ENCODE results near the gene TBC1D16.
A peak's percentile ranks its signal among the peaks of the same experiment; 100 is the strongest.

TBC1D16 gene

DNA sequence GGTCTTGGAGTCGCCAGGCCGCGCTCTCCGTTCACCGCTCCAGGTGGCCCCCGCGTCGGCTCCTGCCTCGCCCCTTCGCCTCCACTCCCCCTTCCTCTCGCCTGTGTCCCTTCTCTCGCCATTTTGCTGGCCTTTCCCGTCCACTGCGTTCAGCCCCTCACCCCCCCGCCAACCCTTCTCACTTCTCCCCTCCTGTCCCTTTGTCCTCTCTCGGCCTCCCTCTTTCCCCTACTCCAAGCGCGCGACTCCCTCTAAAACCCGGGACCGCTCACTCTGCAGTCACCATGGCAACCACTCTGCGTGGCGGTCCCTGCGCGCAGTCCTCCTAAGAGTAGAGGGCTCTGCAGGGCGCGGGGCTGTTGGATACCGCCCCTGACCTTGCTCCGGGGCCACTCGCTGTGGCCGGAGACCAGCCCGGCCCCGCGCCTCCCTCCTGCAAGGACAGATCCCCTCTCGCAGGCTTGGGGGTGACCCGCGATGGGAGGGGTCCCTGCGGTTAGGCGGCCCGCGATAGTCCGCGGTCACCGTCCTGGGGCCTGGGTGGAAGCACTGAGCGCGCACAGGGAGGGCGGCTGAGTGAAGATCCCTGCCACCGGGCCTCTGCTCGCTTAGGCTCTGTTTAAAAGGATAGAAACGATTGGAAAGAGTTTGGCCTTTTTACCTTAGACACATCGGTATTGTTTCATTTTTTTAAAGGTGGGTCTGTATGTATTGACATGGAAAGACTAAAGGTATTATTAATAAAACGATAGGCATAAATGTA lies 1.2 kb upstream of the TBC1D16 start:
- Mint-ChIP-seq H3K27me3 (no peaks in the 10 kb centered on the region), H3K27ac (peak overlapping the region; percentile 97), H3K9me3 (no peaks in the 10 kb centered on the region), H3K4me1 (peaks cover 9% of the 10 kb centered on the region), H3K36me3 (no peaks in the 10 kb centered on the region), H3K4me3 (peak overlapping the region; percentile 90)
- DNase-seq (ENCODE audit: low spot score in 2 of 2) (peak in 1 of 2 donors; percentile 16), ATAC-seq (ENCODE audit: low read depth) (no peak)

DNA sequence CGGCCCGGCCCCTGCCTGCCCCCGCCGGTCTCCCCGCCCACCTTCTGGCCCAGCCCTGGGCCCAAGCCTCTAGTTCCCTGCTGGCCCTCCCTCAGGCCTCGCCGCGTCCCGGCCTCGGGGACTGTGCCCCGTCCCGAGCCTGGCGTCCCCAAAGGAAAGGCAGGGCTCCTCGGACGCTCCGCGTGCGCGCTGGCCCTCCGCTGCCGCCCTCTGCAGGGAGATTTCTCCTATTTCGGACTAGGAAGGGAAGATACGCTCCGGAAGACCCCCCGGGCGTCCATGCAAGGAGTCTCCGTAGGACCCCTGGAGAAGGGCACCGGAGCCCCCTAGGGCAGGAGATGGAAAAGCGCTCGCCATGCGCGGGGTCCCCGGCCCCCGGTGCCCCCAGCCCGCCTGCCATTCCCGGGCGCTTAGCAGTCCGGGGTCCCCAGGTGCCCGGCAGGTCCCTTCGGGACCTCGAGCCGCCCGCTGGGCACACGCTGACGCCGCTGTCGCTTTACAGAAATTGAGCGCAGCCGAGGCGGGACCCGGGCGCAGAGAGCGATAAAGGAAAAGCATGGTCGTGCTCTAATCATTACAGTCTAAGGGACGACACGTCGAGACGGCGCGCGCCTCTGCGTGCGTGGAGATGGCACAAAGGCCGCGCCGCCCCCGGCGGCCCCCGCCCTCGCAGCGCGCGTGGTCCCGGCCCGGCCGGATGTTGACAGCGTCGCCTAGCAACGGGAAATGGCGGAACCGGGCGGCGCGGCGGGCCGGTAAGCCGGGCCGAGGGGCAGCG lies 454 bp upstream of the TBC1D16 start, which contains the start of gene CCDC40:
Gene CCDC40 (plus strand): TSS at position 706 of the 778 bp plus-strand sequence. CDS start 21 bp downstream, at position 727.
- no peaks in the 10 kb centered on the region for H3K27me3 Mint-ChIP-seq
- ATAC-seq (ENCODE audit: low read depth) (peak; percentile 78), DNase-seq (ENCODE audit: low spot score in 2 of 2) (peak; percentile 80 to 83)
- H3K9me3 Mint-ChIP-seq = no peaks in the 10 kb centered on the region
- peaks cover 9% of the 10 kb centered on the region for H3K4me1 Mint-ChIP-seq
- H3K27ac Mint-ChIP-seq = peak within 1 kb of the TSS; percentile 97
- peak within 1 kb of the TSS; percentile 90 for H3K4me3 Mint-ChIP-seq
- no peaks in the 10 kb centered on the region for H3K36me3 Mint-ChIP-seq

DNA sequence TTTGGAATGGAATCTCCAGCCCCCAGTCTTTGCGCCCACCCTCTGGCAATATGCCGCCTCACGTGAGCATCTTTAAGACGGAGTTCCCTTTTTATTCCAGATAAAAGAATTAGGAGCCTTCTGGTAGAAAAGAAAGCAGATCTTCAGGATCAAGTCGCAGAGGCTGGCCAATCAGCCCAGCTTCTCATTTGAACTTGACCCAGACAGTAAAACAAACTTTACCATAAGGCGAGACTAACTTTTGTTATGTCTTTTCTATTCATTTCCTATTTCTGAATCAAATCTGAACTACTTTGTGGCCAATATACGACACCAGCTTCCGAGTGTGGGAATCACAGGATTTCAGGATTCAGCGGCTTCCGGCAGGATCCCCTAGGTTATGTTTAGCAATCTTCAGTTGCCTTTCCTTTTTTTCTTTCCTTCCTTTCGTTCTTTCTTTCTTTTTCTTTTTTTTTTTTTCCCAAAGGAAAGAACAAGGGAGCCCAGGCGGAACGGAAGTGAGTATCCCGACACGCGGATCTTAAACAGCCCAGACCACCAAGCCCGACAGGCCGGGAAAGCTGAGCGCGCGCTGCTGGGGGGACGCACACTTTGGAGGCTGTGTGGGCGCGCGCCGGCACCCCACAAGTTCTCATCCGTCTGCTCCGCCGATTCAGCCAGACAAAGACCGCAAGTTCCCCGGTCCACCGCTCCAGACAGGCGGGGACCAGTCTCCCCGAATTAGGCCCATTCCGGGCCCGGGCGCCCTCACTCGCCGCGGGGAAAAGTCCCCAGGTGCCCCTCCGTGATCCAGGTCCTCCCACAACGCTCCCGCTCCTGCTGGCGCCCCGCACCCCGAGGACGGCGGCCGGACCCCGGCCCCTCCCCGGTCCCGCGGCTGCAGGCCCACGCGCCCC lies 633 bp downstream of the TBC1D16 start:
- H3K4me1 Mint-ChIP-seq = peaks cover 9% of the 10 kb centered on the region
- H3K36me3 Mint-ChIP-seq = no peaks in the 10 kb centered on the region
- ATAC-seq (ENCODE audit: low read depth) = peak; percentile 58
- peak overlapping the region; percentile 78 for H3K4me3 Mint-ChIP-seq
- H3K27me3 Mint-ChIP-seq = no peaks in the 10 kb centered on the region
- peak; percentile 52 to 73 for DNase-seq (ENCODE audit: low spot score in 2 of 2)
- H3K9me3 Mint-ChIP-seq = no peaks in the 10 kb centered on the region
- peak overlapping the region; percentile 86 for H3K27ac Mint-ChIP-seq

DNA sequence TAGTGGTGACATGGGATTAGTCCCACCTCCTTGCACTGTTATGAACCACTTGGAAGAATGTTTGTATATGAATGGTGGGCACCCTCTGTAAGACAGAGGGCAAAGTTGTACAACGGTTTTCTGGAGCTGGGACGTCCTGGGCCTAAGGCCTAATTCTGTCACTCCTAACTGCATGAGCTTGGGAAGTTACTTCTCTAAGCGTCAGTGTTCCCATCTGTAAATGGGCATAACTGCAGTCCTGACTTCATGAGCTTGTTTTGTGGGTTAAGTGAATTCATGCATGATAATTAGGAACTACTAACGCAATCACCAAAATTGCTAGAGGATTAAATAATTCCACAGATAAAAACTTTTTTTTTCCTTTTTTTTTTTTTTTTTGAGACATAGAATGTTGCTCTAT lies 1.8 kb downstream of the TBC1D16 start:
- DNase-seq (ENCODE audit: low spot score in 2 of 2) (no peak), ATAC-seq (ENCODE audit: low read depth) (no peak)
- H3K27ac Mint-ChIP-seq = no peak overlapping the region
- H3K27me3 Mint-ChIP-seq = no peaks in the 10 kb centered on the region
- no peaks in the 10 kb centered on the region for H3K36me3 Mint-ChIP-seq
- H3K9me3 Mint-ChIP-seq = no peaks in the 10 kb centered on the region
- no peak overlapping the region for H3K4me3 Mint-ChIP-seq
- peaks cover 9% of the 10 kb centered on the region for H3K4me1 Mint-ChIP-seq

DNA sequence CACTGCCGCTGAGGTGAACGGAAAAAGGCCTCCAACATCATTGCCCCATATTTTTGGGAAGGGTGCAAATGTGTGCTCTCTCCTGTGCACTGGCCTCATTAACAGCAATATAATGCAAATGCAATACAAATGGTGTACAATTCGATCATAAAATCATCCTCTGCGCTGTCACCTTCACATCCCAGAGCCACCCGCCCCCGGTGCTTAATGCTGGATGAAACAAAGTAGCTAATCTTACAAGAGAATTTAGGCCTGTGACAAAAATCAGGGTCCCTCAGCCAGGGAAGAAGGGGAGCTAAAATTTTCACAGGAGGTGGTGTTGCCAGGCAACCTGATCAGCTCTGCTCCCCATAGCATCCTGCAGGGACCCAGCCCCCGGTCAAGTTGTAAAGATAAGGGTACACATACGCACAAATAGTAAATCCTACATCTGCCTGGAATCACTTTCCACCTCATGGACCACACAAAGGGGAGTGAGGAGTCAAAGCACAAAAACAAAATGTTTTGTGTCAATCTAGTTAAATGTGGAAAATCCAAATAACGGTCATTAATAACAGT lies 3.0 kb downstream of the TBC1D16 start:
- Mint-ChIP-seq H3K27me3 (no peaks in the 10 kb centered on the region), H3K36me3 (no peaks in the 10 kb centered on the region), H3K9me3 (no peaks in the 10 kb centered on the region), H3K4me3 (no peak overlapping the region), H3K27ac (no peak overlapping the region), H3K4me1 (peaks cover 9% of the 10 kb centered on the region)
- no peak for ATAC-seq (ENCODE audit: low read depth)
- no peak for DNase-seq (ENCODE audit: low spot score in 2 of 2)

DNA sequence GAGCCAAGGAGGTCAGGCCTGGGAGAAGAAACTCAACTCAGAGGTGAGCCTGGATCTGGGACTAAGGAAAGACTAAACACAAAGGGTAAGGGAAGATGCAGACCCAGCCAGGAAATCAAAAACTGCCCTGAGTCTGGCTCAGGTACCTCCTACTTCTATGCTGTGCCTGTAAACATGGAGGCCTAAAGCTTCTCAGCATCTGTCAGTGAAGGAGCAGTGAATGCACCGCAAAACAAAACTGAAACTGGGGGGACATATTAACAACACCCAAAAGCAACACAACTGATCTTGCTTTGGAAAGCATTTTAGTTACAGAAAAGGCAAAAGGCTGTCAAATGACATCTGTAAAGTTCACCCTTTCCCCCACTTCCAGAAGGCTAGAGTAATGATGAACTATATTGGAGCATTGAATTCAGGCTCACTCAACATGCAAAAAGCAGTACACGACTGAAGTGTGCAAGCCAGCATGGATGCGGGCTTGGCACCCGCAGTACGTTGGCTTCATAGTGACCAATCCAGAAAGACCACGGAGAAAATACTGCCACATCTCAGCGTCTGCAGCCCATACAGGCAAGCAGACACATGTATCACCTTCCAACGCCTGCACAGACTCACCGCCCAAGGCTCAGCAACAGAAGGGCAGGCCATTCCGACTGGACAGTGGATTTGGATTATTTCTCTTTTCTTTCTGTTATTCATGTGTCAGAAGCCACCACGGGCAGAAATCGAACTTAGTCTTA lies 3.8 kb downstream of the TBC1D16 start:
- no peak overlapping the region for H3K4me3 Mint-ChIP-seq
- no peaks in the 10 kb centered on the region for H3K36me3 Mint-ChIP-seq
- H3K9me3 Mint-ChIP-seq = no peaks in the 10 kb centered on the region

DNA sequence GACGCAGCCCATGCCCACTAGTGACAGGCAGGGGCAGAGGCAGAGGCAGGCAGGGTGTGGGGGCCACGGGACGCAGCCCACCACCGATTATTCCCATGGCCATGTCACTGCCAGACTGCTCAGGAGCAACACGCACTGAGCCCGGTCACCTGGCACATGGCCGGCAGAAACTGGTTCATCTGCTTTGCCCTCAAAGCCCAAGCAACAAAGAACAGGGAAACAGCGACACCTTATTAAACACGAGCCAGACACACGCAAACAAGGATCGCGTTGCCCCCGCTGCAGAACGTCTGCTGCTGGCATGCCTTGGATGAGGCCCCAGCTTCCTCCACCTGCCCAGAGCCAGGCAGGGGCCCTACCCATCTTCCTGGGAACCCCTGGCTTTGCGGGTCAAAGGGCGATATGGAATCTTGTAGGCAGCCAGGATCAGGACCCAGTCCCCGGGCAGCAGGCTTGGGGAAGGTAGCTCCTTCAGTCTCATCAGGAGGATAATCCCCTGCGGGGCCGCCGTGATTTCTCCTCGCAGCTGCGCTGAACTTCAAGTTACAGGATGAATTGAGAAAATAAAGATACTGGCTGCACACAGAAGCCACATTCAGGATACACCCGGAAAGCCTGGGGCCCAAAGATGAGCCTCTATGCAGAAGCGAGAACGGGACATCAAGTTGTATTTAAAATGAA lies 4.8 kb downstream of the TBC1D16 start:
- Mint-ChIP-seq H3K9me3 (no peaks in the 10 kb centered on the region), H3K4me1 (peaks cover 4% of the 10 kb centered on the region), H3K27ac (no peak overlapping the region), H3K4me3 (no peak overlapping the region), H3K27me3 (no peaks in the 10 kb centered on the region), H3K36me3 (no peaks in the 10 kb centered on the region)
- DNase-seq (ENCODE audit: low spot score in 2 of 2) (no peak), ATAC-seq (ENCODE audit: low read depth) (no peak)

More for the DNA sequence above, 3.8 kb downstream of the TBC1D16 start:
- DNase-seq (ENCODE audit: low spot score in 2 of 2) (no peak), ATAC-seq (ENCODE audit: low read depth) (no peak)
- H3K27me3 Mint-ChIP-seq = no peaks in the 10 kb centered on the region
- peaks cover 9% of the 10 kb centered on the region for H3K4me1 Mint-ChIP-seq
- H3K27ac Mint-ChIP-seq = no peak overlapping the region

DNA sequence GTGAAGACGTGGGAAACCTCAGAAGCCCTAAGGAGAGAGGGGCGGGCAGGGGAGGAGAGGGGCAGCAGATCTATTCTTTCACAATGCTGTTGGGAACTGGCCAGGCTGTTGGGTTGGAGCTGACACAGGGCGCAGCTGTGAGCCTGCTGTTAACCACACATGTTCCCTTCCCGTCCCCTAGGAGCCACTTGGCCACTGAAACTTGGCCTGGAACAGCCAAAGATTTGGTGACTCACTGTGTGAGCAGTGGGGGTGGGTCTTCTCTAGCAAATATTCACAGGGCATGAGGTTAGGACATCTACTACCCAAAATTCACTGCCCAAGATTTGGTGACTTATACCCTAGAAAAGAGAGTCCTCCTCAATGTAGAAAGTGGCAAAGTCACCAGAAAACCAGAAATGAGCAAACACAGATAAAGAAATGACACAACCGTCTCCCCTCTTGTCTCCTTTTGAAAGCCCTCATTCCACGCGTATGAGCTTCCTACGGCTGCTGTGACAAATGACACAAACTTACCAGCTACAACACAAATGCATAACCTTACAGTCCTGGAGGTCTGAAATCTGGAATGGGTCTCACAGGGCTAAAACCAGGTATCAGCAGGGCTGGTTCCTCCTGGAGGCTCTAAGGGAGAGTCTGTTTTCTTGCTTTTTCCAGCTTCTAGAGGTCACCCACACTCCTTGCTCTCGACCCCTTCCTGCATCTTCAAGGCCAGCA lies 6.3 kb downstream of the TBC1D16 start:
- Mint-ChIP-seq H3K9me3 (no peaks in the 10 kb centered on the region), H3K36me3 (no peaks in the 10 kb centered on the region), H3K27me3 (no peaks in the 10 kb centered on the region), H3K4me1 (peaks cover 2% of the 10 kb centered on the region), H3K27ac (no peak overlapping the region), H3K4me3 (no peak overlapping the region)
- ATAC-seq (ENCODE audit: low read depth) (no peak), DNase-seq (ENCODE audit: low spot score in 2 of 2) (no peak)

DNA sequence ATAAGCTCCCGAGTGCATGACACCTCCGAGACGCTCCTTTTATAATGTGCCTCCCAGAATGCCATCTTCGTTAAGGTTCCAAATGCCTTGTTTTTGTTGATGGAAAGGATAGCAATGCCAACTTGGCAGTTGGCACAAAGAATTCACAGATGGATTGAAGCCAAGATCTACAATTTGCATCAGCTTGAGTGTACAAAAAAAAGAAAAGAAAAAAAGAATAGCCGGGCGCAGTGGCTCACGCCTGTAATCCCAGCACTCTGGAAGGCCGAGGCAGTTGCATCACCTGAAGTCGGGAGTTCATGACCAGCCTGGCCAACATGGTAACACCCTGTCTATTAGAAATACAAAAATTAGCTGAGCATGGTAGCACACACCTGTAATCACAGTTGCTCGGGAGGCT lies 7.6 kb downstream of the TBC1D16 start:
- no peak for ATAC-seq (ENCODE audit: low read depth)
- H3K4me1 Mint-ChIP-seq = peaks cover 2% of the 10 kb centered on the region
- no peak overlapping the region for H3K27ac Mint-ChIP-seq
- H3K27me3 Mint-ChIP-seq = no peaks in the 10 kb centered on the region
- no peak overlapping the region for H3K4me3 Mint-ChIP-seq
- no peaks in the 10 kb centered on the region for H3K36me3 Mint-ChIP-seq
- no peak for DNase-seq (ENCODE audit: low spot score in 2 of 2)
- no peaks in the 10 kb centered on the region for H3K9me3 Mint-ChIP-seq

DNA sequence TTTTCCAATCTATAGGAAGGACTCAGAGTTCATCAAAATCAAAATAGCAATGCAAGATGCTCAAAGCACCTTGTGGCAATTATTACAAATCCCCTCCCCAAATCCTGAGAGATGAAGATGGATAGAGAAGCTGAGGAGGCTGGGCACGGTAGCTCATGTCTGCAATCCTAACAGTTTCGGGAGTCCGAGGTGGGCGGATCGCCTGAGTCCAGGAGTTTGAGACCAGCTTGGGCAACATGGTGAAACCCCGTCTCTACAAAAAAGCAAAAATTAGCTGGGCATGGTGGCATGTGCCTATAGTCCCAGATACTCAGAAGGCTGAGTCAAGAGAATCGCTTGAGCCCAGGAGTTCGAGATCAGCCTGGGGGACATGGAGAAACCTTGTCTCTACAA lies 8.6 kb downstream of the TBC1D16 start:
- Mint-ChIP-seq H3K27me3 (no peaks in the 10 kb centered on the region), H3K36me3 (no peaks in the 10 kb centered on the region), H3K9me3 (no peaks in the 10 kb centered on the region), H3K4me1 (peaks cover 2% of the 10 kb centered on the region), H3K4me3 (no peak overlapping the region), H3K27ac (no peak overlapping the region)
- DNase-seq (ENCODE audit: low spot score in 2 of 2) (no peak), ATAC-seq (ENCODE audit: low read depth) (no peak)

DNA sequence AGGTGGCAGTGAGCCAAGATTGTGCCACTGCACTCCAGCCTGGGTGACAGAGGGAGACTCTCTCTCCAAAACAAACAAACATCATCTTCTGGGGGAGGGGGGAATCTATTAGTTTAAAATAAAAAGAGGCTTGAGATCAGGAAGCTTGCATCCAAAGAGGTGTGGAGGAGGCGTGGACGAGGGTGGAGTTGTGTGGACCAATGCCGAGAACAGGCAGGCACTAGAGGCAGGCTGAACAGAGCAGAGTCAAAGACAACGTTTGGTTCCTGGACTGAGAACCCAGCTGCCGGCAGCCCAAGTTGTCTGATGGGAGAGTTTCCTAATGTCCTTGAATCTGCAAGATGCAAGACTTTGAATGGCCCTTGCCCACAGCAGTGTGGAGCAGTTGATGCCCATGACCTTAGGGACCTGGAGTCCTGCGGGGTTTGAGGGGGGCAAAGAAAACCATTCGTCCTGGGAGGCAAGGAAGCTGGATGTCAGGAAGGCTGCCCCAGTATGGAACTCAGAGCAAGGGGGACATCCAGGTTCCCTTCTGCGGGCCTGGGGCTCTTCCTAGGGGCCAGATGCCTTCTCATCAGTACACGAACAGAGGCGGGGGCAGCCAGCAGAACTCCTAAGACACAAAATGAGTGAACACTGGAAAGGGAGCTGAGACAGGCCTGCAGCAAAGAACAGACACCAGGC lies 9.2 kb downstream of the TBC1D16 start:
- H3K27ac Mint-ChIP-seq = no peak overlapping the region
- H3K4me1 Mint-ChIP-seq = no peaks in the 10 kb centered on the region
- H3K27me3 Mint-ChIP-seq = no peaks in the 10 kb centered on the region
- ATAC-seq (ENCODE audit: low read depth) (no peak), DNase-seq (ENCODE audit: low spot score in 2 of 2) (no peak)
- H3K4me3 Mint-ChIP-seq = no peak overlapping the region
- H3K36me3 Mint-ChIP-seq = no peaks in the 10 kb centered on the region
- H3K9me3 Mint-ChIP-seq = peaks cover 2% of the 10 kb centered on the region

DNA sequence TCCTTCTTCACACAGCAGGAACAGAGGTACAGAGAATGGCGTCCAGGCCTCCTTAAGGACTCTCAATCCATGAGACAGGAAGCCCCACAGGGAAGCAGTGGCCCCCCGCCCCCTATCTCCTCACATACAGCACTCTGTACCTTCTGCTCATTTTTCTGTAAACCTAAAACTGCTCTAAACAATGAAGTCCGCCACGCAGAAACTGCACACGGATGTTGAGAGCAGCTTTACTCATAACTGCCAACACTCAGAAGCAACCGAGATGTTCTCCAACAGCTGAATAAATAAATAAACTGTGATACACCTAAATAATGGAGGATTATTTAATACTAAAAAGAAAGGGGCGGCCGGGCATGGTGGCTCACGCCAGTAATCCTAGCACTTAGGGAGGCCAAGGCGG lies 9.9 kb downstream of the TBC1D16 start:
- no peak overlapping the region for H3K4me3 Mint-ChIP-seq

More for the DNA sequence above, 9.9 kb downstream of the TBC1D16 start:
- no peaks in the 10 kb centered on the region for H3K27me3 Mint-ChIP-seq
- H3K9me3 Mint-ChIP-seq = peaks cover 2% of the 10 kb centered on the region
- DNase-seq (ENCODE audit: low spot score in 2 of 2) (no peak), ATAC-seq (ENCODE audit: low read depth) (no peak)
- no peaks in the 10 kb centered on the region for H3K4me1 Mint-ChIP-seq
- no peaks in the 10 kb centered on the region for H3K36me3 Mint-ChIP-seq
- H3K27ac Mint-ChIP-seq = no peak overlapping the region
